ENCODE measurements around the gene COL27A1.

DNA sequence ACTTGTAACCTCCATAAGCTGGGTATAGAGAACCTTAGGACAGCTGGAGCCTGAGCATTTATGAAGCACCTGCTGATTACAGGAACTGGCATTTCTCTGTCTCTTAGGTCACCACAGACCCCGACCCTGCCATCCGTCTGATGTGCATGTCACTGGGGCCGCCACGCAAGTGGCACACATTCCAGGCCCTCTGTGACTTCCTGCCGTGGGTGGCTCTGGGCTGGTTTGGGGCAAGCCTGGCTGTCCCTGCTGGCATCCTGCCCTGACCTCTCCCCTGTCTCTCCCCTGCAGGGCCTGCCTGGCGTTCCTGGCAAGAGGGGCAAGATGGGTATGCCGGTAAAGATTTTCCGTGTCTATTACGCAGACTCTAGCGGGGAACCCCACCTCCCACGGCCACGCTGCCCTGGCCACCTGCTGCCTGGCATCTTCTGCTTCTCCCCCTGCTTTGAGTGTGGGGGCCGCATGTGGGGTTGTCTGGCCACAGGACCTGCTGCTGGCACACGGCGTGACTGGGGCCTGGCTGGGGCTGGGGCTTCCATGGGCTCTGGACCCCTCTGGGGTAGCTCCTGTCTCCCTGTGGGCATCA is 55.4 kb downstream of the COL27A1 start:
- TF ChIP-seq, protein P1, sequence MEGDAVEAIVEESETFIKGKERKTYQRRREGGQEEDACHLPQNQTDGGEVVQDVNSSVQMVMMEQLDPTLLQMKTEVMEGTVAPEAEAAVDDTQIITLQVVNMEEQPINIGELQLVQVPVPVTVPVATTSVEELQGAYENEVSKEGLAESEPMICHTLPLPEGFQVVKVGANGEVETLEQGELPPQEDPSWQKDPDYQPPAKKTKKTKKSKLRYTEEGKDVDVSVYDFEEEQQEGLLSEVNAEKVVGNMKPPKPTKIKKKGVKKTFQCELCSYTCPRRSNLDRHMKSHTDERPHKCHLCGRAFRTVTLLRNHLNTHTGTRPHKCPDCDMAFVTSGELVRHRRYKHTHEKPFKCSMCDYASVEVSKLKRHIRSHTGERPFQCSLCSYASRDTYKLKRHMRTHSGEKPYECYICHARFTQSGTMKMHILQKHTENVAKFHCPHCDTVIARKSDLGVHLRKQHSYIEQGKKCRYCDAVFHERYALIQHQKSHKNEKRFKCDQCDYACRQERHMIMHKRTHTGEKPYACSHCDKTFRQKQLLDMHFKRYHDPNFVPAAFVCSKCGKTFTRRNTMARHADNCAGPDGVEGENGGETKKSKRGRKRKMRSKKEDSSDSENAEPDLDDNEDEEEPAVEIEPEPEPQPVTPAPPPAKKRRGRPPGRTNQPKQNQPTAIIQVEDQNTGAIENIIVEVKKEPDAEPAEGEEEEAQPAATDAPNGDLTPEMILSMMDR (conservative IDR thresholded peaks at IDR 0.05; ENCODE audit: low read depth, low read length), result no peak
- no peak for TF ChIP-seq EZH2 (IDR thresholded peaks at IDR 0.05; ENCODE audit: borderline replicate concordance, low read depth, low read length, poor library complexity, severe bottlenecking)

Measured in A673 (cell line).